Esophagus squamous epithelium (tissue), 4 donors: ENCODE measurements around the gene ADGRF4.

Experiments
- POLR2A ChIP-seq, 4 donors: fragments of 450-650 bp; IDR thresholded peaks; one replicate each; pipeline ENCODE4 v1.6.1; 2017; ENCODE audit warnings: antibody characterized with exemption in 4 of 4, mild to moderate bottlenecking in 4 of 4, moderate library complexity in 3 of 4
- TF ChIP-seq, protein P1 (sequence below), 6 experiments: fragments of 450-650 bp in 4 of 6; fragments of 200-600 bp in 2 of 6; sonication (generic) in 2 of 6; IDR thresholded peaks; one replicate each; pipeline ENCODE4 v1.5.1; 2016 to 2019; ENCODE audit warnings: antibody characterized with exemption in 6 of 6, mild to moderate bottlenecking in 4 of 6, moderate library complexity in 4 of 6

DNA sequence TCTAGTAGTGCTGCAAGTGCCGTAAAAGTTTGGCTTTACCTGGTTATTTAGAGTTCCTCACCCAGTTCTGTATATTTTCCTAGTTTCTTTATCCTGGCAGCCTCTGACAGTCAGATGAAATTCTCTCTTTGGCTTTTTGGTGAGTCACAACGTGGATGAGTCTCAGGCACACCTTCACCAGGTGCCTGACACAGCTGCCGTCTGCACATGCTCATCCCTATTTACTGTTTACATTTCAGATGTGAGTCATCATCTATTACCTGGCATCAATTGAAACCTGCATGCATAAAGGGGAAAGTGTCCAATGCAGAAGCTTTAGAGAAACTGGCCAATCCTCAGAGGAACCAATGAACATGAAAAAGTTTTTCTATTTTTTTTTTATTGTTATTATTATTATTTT lies 33.3 kb upstream of the ADGRF4 start:
- TF ChIP-seq, protein P1, sequence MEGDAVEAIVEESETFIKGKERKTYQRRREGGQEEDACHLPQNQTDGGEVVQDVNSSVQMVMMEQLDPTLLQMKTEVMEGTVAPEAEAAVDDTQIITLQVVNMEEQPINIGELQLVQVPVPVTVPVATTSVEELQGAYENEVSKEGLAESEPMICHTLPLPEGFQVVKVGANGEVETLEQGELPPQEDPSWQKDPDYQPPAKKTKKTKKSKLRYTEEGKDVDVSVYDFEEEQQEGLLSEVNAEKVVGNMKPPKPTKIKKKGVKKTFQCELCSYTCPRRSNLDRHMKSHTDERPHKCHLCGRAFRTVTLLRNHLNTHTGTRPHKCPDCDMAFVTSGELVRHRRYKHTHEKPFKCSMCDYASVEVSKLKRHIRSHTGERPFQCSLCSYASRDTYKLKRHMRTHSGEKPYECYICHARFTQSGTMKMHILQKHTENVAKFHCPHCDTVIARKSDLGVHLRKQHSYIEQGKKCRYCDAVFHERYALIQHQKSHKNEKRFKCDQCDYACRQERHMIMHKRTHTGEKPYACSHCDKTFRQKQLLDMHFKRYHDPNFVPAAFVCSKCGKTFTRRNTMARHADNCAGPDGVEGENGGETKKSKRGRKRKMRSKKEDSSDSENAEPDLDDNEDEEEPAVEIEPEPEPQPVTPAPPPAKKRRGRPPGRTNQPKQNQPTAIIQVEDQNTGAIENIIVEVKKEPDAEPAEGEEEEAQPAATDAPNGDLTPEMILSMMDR (IDR thresholded peaks at IDR 0.05), result no peak
- no peak for TF ChIP-seq POLR2A (IDR thresholded peaks at IDR 0.05)
